ENCODE measurements around the gene ADRA1B. TPM values are rescaled to one million over a fixed set of nuclear protein-coding genes. Genes with fewer than 3 reads are reported as not detected.

The ADRA1B gene
- total RNA-seq, 1 experiment from 2014 or later, result 0.29 TPM

GRCh38 chr5:159947708-159948358 is 31.6 kb downstream of the ADRA1B start:
- CTCF ChIA-PET, result interaction anchor here (0.6 kb wide), 1 partner anchor 23 kb away, joined by 4 read pairs; no protein-coding TSS in a partner anchor
- no peak overlapping the region for H3K4me2 ChIP-seq (ENCODE audit: low read length)
- BruUV-seq (replicated peaks), result no TSS peak
- H3F3A ChIP-seq (ENCODE audit: low read length, unreplicated experiment), result no peaks in the 10 kb centered on the region
- no peaks in the 10 kb centered on the region for H3K79me2 ChIP-seq (ENCODE audit: low read length)
- POLR2A ChIA-PET (ENCODE audit: unreplicated experiment), result no interaction called here
- H3K27me3 ChIP-seq (ENCODE audit: low read length), result peaks cover 5% of the 10 kb centered on the region; the same call in 1 of the 2 replicates
- TF ChIP-seq CTCF (conservative IDR thresholded peaks at IDR 0.05; ENCODE audit: low read depth, low read length), result no peak
- TF ChIP-seq EZH2 (IDR thresholded peaks at IDR 0.05; ENCODE audit: low read length, unreplicated experiment), result no peak
- TF ChIP-seq EZH2phosphoT487 (IDR thresholded peaks at IDR 0.05; ENCODE audit: borderline replicate concordance, low read length), result no peak
- H3K4me1 ChIP-seq (ENCODE audit: insufficient read depth, low read length), result no peaks in the 10 kb centered on the region
- no peak overlapping the region for H3K9ac ChIP-seq (ENCODE audit: low read length)
- no peaks in the 10 kb centered on the region for H3K9me3 ChIP-seq (ENCODE audit: low read length)
- no peaks in the 10 kb centered on the region for H4K20me1 ChIP-seq (ENCODE audit: low read length)
- H2AFZ ChIP-seq (ENCODE audit: low read length), result no peak overlapping the region
- DNase-seq (no peak), ATAC-seq (no peak)
- no peaks in the 10 kb centered on the region for H3K36me3 ChIP-seq (ENCODE audit: low read depth, low read length)
- intact Hi-C loops (cut with micrococcal nuclease), result no loop called here
- H3K4me3 ChIP-seq (ENCODE audit: low read length), result no peak overlapping the region
- H3K9me2 ChIP-seq (replicated peaks; ENCODE audit: low read length), result no peaks in the 10 kb centered on the region
- H3K27ac ChIP-seq (ENCODE audit: low read length), result no peak overlapping the region

- no peak overlapping the region for H3K9ac ChIP-seq (ENCODE audit: low read length)
- H4K20me1 ChIP-seq (ENCODE audit: low read length), result no peaks in the 10 kb centered on the region
- H3K4me1 ChIP-seq (ENCODE audit: insufficient read depth, low read length), result no peaks in the 10 kb centered on the region
- intact Hi-C loops (cut with micrococcal nuclease), result no loop called here
- TF ChIP-seq CTCF (conservative IDR thresholded peaks at IDR 0.05; ENCODE audit: low read depth, low read length) (0 out of 2 replicates have a peak, but pooled peaks have one; percentile 20), EZH2phosphoT487 (IDR thresholded peaks at IDR 0.05; ENCODE audit: borderline replicate concordance, low read length) (no peak)
- H3K4me3 ChIP-seq (ENCODE audit: low read length), result no peak overlapping the region
- H3K36me3 ChIP-seq (ENCODE audit: low read depth, low read length), result no peaks in the 10 kb centered on the region
- H3K9me2 ChIP-seq (replicated peaks; ENCODE audit: low read length), result no peaks in the 10 kb centered on the region
- no peaks in the 10 kb centered on the region for H3K9me3 ChIP-seq (ENCODE audit: low read length)
- ChIA-PET CTCF (no interaction called here), POLR2A (ENCODE audit: unreplicated experiment) (no interaction called here)
- BruUV-seq (replicated peaks), result no TSS peak
- H3K79me2 ChIP-seq (ENCODE audit: low read length), result no peaks in the 10 kb centered on the region
- peaks cover 5% of the 10 kb centered on the region; the same call in 1 of the 2 replicates for H3K27me3 ChIP-seq (ENCODE audit: low read length)
- no peak overlapping the region for H3K4me2 ChIP-seq (ENCODE audit: low read length)
- no peak for DNase-seq
- H2AFZ ChIP-seq (ENCODE audit: low read length), result no peak overlapping the region
- no peak for ATAC-seq
- H3K27ac ChIP-seq (ENCODE audit: low read length), result no peak overlapping the region
- H3F3A ChIP-seq (ENCODE audit: low read length, unreplicated experiment), result no peaks in the 10 kb centered on the region
Measured at GRCh38 chr5:159951387-159951786, 35.1 kb downstream of the ADRA1B start.

GRCh38 chr5:159951834-159952233 is 35.6 kb downstream of the ADRA1B start:
- ChIA-PET POLR2A (ENCODE audit: unreplicated experiment) (no interaction called here), CTCF (no interaction called here)
- H4K20me1 ChIP-seq (ENCODE audit: low read length), result no peaks in the 10 kb centered on the region
- no peak overlapping the region for H3K9ac ChIP-seq (ENCODE audit: low read length)
- no TSS peak for BruUV-seq (replicated peaks)
- no peaks in the 10 kb centered on the region for H3K36me3 ChIP-seq (ENCODE audit: low read depth, low read length)
- no peaks in the 10 kb centered on the region for H3K4me1 ChIP-seq (ENCODE audit: insufficient read depth, low read length)
- no peak overlapping the region for H3K4me2 ChIP-seq (ENCODE audit: low read length)
- ATAC-seq (no peak), DNase-seq (no peak)
- H3K9me3 ChIP-seq (ENCODE audit: low read length), result no peaks in the 10 kb centered on the region
- H3K79me2 ChIP-seq (ENCODE audit: low read length), result no peaks in the 10 kb centered on the region
- H3K4me3 ChIP-seq (ENCODE audit: low read length), result no peak overlapping the region
- H3K9me2 ChIP-seq (replicated peaks; ENCODE audit: low read length), result no peaks in the 10 kb centered on the region
- no peak overlapping the region for H2AFZ ChIP-seq (ENCODE audit: low read length)
- H3K27ac ChIP-seq (ENCODE audit: low read length), result no peak overlapping the region
- TF ChIP-seq CTCF (conservative IDR thresholded peaks at IDR 0.05; ENCODE audit: low read depth, low read length) (no peak), EZH2 (IDR thresholded peaks at IDR 0.05; ENCODE audit: low read length, unreplicated experiment) (no peak), EZH2phosphoT487 (IDR thresholded peaks at IDR 0.05; ENCODE audit: borderline replicate concordance, low read length) (no peak)
- H3F3A ChIP-seq (ENCODE audit: low read length, unreplicated experiment), result no peaks in the 10 kb centered on the region
- peaks cover 5% of the 10 kb centered on the region; the same call in 1 of the 2 replicates for H3K27me3 ChIP-seq (ENCODE audit: low read length)
- intact Hi-C loops (cut with micrococcal nuclease), result no loop called here
